GM12864 (cell line): ENCODE measurements around the gene G6PC2.

Source experiments
- DNase-seq: peaks from one replicate; pipeline ENCODE4 v3.0.0-alpha.2; 2011; ENCODE audit warnings: low read depth
- H3K4me3 ChIP-seq: 2 replicates; pipeline ENCODE4 v1.5.1; 2011; ENCODE audit warnings: mild to moderate bottlenecking, low read depth, low read length, control low read depth
- TF ChIP-seq, protein P1 (sequence below): IDR thresholded peaks from 2 replicates; pipeline ENCODE4 v1.5.1; 2011; ENCODE audit warnings: low read depth, mild to moderate bottlenecking, moderate library complexity, low read length, control low read depth, inconsistent platforms; ENCODE audit errors: missing control alignments

Gene G6PC2

DNA sequence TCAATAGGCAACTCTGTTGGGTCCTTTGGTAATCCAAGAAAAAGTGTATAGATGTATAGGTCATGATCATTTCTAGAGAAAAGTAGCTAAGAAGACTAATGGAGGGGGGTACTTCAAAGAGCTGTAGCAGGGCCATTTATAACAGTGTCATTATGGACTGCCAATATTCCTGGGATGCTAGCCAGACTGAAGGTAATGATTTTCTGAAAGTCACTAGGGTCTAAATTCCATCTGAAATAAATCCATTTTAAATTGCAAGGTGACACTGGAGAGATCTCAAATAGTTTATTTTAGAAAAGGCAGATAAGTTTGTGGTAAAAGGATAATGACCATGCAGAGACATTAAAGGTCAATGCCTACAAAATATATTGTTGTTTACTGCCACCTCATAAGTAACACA, 6.4 kb upstream of the G6PC2 start:
- no peak overlapping the region for H3K4me3 ChIP-seq
- DNase-seq, result no peak
- TF ChIP-seq, protein P1, sequence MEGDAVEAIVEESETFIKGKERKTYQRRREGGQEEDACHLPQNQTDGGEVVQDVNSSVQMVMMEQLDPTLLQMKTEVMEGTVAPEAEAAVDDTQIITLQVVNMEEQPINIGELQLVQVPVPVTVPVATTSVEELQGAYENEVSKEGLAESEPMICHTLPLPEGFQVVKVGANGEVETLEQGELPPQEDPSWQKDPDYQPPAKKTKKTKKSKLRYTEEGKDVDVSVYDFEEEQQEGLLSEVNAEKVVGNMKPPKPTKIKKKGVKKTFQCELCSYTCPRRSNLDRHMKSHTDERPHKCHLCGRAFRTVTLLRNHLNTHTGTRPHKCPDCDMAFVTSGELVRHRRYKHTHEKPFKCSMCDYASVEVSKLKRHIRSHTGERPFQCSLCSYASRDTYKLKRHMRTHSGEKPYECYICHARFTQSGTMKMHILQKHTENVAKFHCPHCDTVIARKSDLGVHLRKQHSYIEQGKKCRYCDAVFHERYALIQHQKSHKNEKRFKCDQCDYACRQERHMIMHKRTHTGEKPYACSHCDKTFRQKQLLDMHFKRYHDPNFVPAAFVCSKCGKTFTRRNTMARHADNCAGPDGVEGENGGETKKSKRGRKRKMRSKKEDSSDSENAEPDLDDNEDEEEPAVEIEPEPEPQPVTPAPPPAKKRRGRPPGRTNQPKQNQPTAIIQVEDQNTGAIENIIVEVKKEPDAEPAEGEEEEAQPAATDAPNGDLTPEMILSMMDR, result no peak

DNA sequence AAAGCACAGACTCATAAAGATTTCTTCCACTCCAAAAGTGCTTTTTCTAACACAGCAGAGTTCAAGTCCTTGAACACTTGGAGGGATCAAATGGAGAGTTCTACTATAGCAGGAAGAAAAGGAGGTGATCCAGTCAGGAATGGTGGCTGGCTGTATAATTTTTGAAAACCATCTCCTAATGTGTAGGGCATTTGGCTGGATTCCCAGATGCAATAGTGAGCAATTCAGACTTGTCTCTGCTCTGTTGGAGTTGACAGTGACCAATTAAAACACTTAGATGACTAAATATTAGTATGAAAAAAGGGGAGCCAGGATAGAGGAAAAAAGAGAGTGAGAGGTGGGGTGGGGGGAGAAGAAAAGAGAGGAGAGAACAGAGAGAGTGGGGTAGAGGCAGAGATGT, 5.3 kb upstream of the G6PC2 start:
- no peak for DNase-seq
- TF ChIP-seq, protein P1, result no peak
- no peak overlapping the region for H3K4me3 ChIP-seq

DNA sequence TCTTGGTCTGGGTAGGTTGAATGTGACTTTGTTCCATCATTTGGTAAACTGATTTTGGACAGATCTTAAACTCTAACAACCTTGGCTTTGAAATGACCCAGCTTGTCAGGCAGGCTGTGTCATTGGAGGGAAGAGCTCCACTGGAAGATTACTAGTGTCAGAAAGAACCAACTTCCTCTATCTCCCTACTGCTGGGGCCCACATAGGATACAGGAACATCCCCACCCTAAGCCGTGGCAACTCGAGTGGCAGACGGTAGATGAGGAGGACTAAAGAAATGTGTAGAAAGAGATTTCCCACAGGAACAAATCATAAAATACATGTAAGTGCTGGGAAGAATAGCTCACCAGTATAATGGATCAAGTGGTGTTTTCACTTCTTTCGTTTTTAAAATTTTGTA, 4.3 kb upstream of the G6PC2 start:
- TF ChIP-seq, protein P1, result no peak
- H3K4me3 ChIP-seq, result no peak overlapping the region
- DNase-seq, result no peak

DNA sequence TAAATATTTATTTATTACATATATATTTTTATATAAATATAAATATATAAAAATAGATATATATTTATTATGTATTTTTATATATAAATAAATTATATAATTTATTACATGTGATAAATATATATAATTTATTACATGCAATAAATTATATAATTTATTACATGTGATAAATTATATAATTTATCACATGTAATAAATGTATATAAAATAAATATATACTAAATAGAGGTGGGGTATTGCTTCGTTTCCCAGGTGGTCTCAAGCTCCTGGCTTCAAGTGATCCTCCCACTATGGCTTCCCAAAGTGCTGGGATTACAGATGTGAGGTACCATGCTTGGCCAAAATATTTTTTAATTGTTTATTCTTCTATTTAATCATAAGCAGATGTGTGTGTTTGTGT, 3.6 kb upstream of the G6PC2 start:
- H3K4me3 ChIP-seq, result no peak overlapping the region
- TF ChIP-seq, protein P1, result no peak
- no peak for DNase-seq

DNA sequence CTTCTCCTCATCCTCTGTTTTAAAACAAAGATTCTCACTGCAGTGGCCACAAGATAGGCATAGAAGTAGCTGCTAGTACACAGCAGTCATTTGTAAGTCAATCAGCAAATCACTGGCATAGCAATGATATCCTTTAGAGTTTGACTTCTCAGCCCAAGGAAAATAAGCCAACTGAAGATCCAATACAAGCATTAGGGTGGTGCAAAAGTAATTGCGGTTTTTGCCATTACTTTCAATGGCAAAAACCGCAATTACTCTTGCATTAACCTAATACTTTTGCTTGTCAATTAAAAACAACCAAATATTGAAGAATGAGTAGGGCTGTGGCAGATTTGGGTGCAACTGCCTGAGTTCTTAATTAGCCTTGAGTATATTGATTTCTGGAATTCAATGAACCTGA, 2.8 kb downstream of the G6PC2 start:
- TF ChIP-seq, protein P1, result no peak
- DNase-seq, result no peak
- no peak overlapping the region for H3K4me3 ChIP-seq

DNA sequence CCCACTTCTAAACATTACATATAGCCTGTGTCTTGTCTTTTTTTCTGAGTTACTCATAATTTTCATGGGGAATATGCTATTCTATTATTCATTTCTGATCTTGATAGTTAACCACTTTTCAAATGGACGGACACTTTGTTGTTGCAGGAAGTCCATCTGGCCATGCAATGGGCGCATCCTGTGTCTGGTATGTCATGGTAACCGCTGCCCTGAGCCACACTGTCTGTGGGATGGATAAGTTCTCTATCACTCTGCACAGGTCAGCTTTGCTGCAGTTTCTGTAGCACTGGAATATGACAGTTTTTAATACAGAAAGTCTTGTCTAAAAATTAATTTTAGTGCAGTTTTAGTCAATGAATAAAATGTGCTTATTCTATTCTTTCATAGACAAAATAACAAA, 3.3 kb downstream of the G6PC2 start:
- H3K4me3 ChIP-seq, result no peak overlapping the region
- TF ChIP-seq, protein P1, result no peak
- no peak for DNase-seq

DNA sequence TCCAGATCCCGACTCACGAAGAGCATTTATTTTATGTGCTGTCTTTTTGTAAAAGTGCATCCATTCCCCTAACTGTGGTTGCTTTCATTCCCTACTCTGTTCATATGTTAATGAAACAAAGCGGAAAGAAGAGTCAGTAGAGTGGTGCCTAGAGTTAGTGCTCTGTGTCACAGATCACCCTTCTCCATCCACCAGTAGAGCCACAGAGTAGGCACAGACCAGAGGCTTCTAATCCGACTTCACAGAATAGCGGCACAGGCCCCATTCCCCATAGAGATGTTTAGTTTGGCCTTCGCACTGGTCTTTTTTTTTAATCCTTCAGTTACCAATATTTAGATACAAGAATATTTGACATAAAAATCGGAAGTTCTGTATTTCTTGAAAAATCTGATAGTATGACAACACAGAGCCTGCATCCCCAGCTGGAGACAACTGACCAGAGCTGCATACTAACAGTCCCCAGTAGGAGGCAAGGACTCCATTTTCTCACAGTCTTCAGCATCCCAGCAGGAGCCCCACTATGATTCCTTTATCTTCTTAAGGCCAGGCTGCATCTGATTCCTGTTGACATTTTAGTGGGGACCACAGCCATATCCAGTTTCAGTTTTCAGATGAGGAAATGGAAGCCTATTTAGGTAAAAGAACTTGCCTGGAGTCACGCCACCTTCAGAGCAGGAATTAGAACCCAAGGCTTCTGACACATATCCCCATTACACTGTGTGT, 7.0 kb downstream of the G6PC2 start:
- no peak for DNase-seq
- TF ChIP-seq, protein P1, result no peak

More for the DNA sequence above, 7.0 kb downstream of the G6PC2 start:
- no peak overlapping the region for H3K4me3 ChIP-seq
